ENCODE data around the gene BAHCC1.

DNA sequence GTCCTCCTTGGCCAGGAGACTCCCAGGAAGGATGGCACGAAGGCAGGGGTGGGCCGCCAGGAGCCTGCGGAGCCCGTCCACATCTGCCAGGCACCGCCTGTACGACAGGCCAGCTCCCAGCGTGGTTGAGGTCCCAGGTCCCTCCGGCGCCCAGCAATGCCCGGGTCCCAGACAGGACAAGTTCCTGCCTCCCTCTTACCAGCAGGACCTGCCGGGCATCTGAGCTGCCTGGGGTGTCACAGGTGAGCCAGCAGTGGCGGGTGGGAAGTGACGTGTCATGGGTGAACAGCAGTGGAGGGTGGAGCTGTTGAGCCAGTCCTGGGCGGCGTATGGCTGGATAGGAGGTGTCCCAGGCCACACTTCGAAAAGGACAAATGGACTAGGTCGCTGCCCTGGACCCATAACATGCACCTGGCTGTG lies 15.7 kb upstream of the BAHCC1 start:
- TF ChIP-seq, protein P1, sequence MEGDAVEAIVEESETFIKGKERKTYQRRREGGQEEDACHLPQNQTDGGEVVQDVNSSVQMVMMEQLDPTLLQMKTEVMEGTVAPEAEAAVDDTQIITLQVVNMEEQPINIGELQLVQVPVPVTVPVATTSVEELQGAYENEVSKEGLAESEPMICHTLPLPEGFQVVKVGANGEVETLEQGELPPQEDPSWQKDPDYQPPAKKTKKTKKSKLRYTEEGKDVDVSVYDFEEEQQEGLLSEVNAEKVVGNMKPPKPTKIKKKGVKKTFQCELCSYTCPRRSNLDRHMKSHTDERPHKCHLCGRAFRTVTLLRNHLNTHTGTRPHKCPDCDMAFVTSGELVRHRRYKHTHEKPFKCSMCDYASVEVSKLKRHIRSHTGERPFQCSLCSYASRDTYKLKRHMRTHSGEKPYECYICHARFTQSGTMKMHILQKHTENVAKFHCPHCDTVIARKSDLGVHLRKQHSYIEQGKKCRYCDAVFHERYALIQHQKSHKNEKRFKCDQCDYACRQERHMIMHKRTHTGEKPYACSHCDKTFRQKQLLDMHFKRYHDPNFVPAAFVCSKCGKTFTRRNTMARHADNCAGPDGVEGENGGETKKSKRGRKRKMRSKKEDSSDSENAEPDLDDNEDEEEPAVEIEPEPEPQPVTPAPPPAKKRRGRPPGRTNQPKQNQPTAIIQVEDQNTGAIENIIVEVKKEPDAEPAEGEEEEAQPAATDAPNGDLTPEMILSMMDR (IDR thresholded peaks at IDR 0.05; ENCODE audit: low read depth, low read length), result no peak
- no peak for TF ChIP-seq EZH2phosphoT487 (IDR thresholded peaks at IDR 0.05; ENCODE audit: low read depth)

Measured in OCI-LY3 (cell line).